Stimulated activated CD4-positive, alpha-beta T cell treated with anti-CD3 and anti-CD28 coated beads, Interleukin-15, amount 100 ng/mL, for 24 hours (primary cell): Measurements from ENCODE around the gene COPZ2.
A peak's percentile ranks its signal among the peaks of the same experiment; 100 is the strongest.
"Not testable (repeated sequence)": the region's sequence is repeated elsewhere in the genome, so short reads cannot be mapped to it uniquely, and the experiment has no call there.

Experiments used
- DNase-seq: peaks from one replicate; pipeline ENCODE4 v3.0.0-alpha.2; 2020

Gene COPZ2

GRCh38 chr17:48055531-48056245 lies 18.1 kb upstream of the COPZ2 start:
- DNase-seq: peak; percentile 66

DNA sequence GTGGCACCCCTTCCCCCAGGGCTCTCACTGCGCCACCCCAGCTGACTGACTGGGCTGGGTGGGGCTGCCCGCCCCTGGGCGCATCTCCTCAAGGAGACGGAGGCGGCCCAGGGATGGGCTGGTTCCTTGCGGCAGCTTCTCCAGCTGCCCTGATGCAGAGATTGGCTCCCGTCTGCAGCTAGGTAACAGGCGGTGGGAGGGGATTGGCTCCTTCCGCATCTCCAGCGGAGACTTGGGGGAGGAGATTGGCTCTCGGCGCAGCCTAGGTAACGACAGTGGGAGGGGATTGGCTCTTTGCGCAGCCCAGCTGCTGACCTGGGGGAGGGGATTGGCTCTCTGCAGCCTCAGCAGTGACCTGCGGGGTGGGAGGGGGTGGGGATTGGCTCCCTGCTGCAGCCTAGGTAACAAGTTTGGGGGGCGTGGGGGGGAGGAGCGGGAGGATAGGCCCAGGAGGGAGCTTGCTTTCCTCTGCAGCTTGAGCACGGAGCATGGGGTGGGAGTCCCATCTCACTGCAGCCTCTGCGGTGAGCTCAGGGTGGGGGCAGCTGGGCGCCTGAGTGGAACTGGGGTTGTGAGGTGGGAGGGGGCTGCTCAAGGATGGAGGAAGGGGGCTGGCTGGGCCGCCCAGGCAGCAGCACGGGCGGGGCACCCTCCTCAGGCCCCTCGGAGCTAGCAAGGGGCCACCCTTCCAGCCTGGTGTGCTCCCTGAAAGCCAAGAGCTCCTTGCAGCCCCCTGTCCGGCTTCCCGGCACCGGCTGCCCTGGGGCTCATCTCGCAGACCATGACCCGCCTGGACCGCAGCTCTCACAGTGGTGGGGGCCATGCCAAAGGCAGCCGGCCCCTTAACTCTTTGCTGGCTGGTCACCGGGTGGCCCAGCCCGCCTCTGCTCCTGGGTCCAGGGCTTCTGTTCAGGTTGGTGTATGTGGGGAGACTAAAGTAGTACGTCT lies 16.9 kb upstream of the COPZ2 start:
- DNase-seq: no peak

DNA sequence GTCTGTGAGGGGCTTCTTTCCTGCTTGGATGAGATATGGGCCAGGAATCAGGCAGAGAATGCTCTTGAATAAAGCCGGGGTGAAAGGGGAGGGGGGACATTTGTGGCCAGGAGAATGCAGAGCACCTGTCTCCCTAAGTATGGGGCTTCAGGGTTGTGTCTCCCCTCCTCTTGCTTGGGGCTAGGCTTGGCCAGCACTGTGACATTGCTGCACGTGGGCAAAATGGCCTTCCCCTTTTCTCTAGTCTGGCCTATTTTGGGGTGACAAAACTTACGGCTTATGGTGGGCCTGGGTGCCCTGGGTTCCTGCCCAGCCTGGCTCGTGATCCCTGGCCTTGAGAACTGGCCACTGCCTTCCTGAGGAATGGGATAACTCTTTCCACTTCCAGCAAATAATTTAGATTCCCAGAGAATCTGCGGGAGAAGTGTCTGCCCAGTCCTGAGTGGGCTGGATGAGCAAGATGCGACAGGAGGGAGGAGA lies 16.2 kb upstream of the COPZ2 start:
- DNase-seq: no peak

- no peak for DNase-seq
Measured at GRCh38 chr17:48052956-48053757, 15.6 kb upstream of the COPZ2 start.

DNA sequence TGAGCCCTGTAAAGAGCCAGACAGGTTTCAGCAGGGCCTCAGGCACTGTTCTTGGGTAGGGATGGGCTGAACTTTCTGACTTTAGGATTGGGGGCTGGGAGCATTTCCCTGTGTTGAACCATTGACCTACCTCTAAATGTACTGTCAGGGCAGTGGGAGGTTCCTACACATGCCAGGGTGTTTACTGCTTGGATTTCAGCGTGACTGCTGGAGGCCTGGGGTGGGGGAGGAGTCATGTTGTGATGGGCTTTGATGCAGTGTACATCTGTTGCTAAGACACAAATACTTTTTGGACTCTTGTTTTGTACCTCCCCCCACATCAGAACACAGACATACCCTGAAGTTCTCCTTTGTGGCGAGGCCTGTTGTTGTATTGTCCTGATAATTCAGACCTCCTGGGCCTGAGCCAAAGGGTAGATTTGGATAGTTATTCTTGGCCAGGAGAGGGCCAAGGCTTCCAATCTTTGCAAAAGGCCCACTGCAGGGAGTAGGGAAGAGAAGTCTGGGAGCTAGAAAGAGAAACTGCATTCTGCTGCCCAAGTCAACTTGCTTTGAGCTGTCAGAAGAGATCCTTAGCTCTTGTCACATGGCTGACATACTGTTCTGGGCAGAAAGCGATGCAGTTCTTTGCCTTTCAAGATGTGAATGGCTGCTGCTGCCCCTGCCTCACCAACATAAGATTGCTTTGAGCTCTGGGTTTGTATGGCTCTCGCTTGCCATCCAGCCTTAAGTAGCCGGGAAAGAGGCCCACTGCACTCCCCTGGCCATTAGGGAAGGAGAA lies 14.3 kb upstream of the COPZ2 start:
- DNase-seq: no peak

- DNase-seq: no peak
Measured at GRCh38 chr17:48051283-48051682, 13.7 kb upstream of the COPZ2 start.

- DNase-seq: peak; percentile 76
Measured at GRCh38 chr17:48048384-48049126, 11.0 kb upstream of the COPZ2 start.

DNA sequence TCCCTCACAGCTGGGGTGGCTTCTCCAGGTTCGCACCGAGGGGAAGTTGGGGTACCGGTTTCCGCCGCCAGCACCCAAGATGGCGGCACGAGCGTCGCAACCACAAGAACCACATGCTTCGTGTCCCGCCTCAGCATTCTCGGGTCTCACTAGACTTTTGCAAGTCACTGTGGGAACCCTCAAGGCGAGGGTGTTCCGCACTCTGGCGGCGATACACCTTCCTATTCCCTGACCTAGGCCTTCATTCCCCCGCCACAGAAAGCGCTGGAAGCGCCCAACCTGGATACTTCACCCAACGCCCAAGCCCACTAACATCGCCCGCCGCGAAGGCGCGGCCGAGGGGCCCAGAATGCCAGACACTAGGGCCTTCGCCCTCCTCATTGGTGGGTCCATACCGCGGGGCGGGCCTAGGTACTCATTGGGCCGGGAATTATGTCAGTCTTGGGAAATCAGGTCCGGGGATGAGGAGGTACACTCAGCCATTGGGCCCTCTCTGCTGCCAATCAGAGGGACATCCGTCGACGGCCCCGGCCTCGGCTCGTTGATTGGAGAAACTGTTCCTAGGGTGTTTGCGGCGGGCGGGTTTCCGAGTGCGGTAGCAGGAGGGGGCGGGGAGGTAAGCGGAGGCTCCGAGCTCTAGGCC lies 10.3 kb upstream of the COPZ2 start, which contains the start of gene NFE2L1:
Gene NFE2L1, plus strand, starts transcription at position 619 of the 643 bp plus-strand sequence. CDS start 2,760 bp downstream, outside the sequence.
- DNase-seq: peak; percentile 99

GRCh38 chr17:48047113-48047740 lies 9.6 kb upstream of the COPZ2 start:
- no peak for DNase-seq

- DNase-seq: no peak
Measured at GRCh38 chr17:48046296-48046695, 8.7 kb upstream of the COPZ2 start.

DNA sequence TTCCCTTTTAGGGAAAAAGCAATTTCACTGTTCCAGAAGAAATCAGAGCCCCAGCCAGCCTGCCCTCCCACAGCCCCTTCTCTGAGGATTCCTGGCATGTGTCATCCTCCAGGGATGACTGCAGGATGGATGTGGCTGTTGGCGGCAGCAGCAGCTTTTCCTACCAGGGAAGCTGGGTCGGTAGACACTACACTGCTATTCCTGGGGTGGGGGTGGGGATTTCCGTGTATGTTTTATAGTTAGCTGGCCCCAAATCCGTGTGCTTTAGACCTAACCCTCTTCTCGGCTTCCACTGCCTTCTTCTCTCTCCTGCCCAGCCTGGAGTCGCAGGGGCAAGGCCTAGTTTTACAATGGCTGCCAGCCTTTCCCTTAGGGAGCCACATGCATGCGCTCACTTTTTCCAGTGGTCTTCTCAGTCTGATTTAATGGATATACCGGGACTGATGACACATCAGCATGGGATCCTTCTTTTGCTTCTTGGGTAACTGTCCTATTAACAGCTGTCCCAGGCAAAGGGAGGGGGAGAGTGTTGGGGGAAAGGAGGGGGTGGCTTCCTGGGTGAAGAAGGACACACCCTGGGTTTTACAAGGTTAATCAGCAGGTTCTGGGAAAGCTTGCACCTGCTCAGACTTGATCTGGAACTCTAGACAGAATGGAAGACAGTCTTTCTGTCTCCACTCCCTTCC lies 7.9 kb upstream of the COPZ2 start:
- DNase-seq: no peak

DNA sequence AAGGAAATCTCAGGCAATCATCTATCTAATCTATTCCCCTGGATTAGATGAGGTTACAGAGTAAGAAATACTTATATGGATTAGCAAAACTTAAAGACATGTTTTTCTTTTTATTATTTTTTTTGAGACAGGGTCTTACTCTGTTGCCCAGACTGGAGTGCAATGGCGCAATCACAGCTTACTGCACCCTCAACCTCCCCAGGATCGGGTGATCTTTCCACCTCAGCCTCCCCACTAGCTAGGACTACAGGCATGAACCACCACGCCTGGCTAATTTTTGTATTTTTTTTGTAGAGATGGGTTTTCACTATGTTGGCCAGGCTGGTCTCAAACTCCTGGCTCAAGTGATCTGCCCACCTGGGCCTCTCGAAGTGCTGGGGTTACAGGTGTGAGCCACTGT lies 7.3 kb upstream of the COPZ2 start:
- DNase-seq: no peak

DNA sequence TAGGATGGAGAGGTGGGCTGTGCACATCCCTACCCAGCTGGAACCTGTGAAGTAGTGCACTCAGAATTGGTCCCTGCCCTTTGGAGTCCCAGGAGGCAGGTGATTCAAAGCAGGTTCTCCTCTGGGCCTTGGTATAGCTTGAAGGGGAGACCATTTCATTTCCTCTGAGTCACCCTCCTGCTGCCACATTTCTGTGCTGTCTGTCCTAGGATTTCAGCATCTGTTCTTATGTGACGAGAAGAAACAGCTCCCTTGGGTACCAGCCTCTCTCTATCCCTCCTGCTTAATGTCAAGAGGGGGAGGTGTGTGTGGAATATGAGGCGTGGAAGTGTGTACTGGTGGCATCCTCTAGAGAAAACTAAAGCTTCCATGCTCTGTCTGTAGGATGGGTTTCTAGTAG lies 5.6 kb upstream of the COPZ2 start:
- DNase-seq: no peak

- DNase-seq: no peak
Measured at GRCh38 chr17:48038687-48039086, 1.1 kb upstream of the COPZ2 start.

- DNase-seq: no peak
Measured at GRCh38 chr17:48037838-48038323, 284 bp upstream of the COPZ2 start.

GRCh38 chr17:48036693-48037035 lies 933 bp downstream of the COPZ2 start:
- no peak for DNase-seq

GRCh38 chr17:48034734-48035133 lies 2.9 kb downstream of the COPZ2 start:
- DNase-seq: not testable (repeated sequence)

DNA sequence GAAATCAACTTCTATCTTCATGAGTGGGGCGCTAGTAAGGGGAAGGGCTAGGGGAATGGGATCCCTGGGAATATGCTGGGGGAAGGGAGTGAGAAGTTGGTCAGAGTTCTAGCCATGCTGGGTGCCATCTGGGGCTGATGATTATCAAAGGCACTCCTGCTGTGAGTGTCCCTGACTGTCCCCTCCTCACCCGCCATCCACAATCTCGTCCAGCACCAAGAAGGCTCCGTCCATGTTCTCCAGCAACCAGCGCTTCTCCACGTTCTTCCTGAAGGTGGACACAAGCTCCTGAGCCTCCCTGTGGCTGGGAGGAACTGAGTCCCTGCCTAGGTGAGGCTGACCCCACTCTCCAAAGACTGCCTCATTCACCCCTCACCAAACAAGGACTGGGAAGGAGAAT lies 5.6 kb downstream of the COPZ2 start:
- no peak for DNase-seq

- no peak for DNase-seq
Measured at GRCh38 chr17:48030531-48030930, 7.1 kb downstream of the COPZ2 start.

GRCh38 chr17:48028736-48029135 lies 8.9 kb downstream of the COPZ2 start:
- DNase-seq: no peak
